Upper lobe of left lung (tissue), 6 donors: ENCODE measurements around the gene COL23A1. TPM values are rescaled to one million over a fixed set of nuclear protein-coding genes. Genes with fewer than 3 reads are reported as not detected.

ENCODE experiments used
- ATAC-seq, 2 donors: fragments of 200-7000 bp; cut with Tn5 transposase; one replicate each; pipeline ENCODE4 v1.9.1; 2022; ENCODE audit warnings: mild to moderate bottlenecking in 2 of 2, moderate library complexity in 2 of 2; ENCODE audit not compliant: low FRiP score in 2 of 2
- DNase-seq, 2 donors: peaks; one replicate each; pipeline ENCODE4 v3.0.0-alpha.2; 2019 to 2020
- H3K27ac ChIP-seq, 4 donors: fragments of 200-600 bp; sonication (generic); one replicate each; pipeline ENCODE4 v1.5.1; 2016 to 2019
- H3K27me3 ChIP-seq, 4 donors: fragments of 200-600 bp; sonication (generic); one replicate each; pipeline ENCODE4 v1.5.1; 2017 to 2019
- H3K36me3 ChIP-seq, 4 donors: fragments of 200-600 bp; sonication (generic); one replicate each; pipeline ENCODE4 v1.5.1; 2016 to 2019
- H3K4me1 ChIP-seq, 4 donors: fragments of 200-600 bp; sonication (generic); one replicate each; pipeline ENCODE4 v1.5.1; 2018 to 2019
- H3K4me3 ChIP-seq, 4 donors: fragments of 200-600 bp; sonication (generic); one replicate each; pipeline ENCODE4 v1.5.1; 2017 to 2019; ENCODE audit warnings: mild to moderate bottlenecking in 2 of 4, moderate library complexity in 1 of 4
- H3K9me3 ChIP-seq, 4 donors: fragments of 200-600 bp; sonication (generic); one replicate each; pipeline ENCODE4 v1.5.1; 2018 to 2019
- CTCF ChIP-seq, 6 experiments: fragments of 450-650 bp in 4 of 6; fragments of 200-600 bp in 2 of 6; sonication (generic) in 2 of 6; IDR thresholded peaks; one replicate each; pipeline ENCODE4 v1.5.1; 2016 to 2019; ENCODE audit warnings: antibody characterized with exemption in 6 of 6
- EP300 ChIP-seq, 4 donors: sonication (generic); formaldehyde crosslinking; IDR thresholded peaks; one replicate each; pipeline ENCODE4 v1.5.1; 2017; ENCODE audit warnings: antibody characterized with exemption in 4 of 4, control low read depth in 2 of 4
- POLR2A ChIP-seq, 4 donors: fragments of 450-650 bp; IDR thresholded peaks; one replicate each; pipeline ENCODE4 v1.5.1; 2016 to 2017; ENCODE audit warnings: antibody characterized with exemption in 4 of 4, mild to moderate bottlenecking in 2 of 4
- POLR2AphosphoS5 ChIP-seq, 2 donors: sonication (generic); formaldehyde crosslinking; IDR thresholded peaks; one replicate each; pipeline ENCODE4 v1.5.1; 2017; ENCODE audit warnings: antibody characterized with exemption in 2 of 2
- WGBS, 2 donors: methylation state at CpG; one replicate each; pipeline ENCODE4 v1.1.5; 2017 to 2018; 5-methylcytosine and 5-hydroxymethylcytosine counted together
- total RNA-seq, 6 donors: library from RNA; depleted of rRNA in 4 of 6; stranded (reverse); fragments of >200 nt in 4 of 6; gene quantifications; one replicate each; pipeline versions ENCODE4 v1.1.0 to v1.2.1, GENCODE V29; 2016 to 2021
- donor health status: DM: no; HTN: no; CAD: no; lungs with moderate emphysema.
- donor health status: DM: no; HTN: yes; CAD: no; lungs with severe emphysema.

Gene COL23A1
- total RNA-seq, 6 donors from 2014 or later: 0.61 to 3.1 (median 1.5) TPM

DNA sequence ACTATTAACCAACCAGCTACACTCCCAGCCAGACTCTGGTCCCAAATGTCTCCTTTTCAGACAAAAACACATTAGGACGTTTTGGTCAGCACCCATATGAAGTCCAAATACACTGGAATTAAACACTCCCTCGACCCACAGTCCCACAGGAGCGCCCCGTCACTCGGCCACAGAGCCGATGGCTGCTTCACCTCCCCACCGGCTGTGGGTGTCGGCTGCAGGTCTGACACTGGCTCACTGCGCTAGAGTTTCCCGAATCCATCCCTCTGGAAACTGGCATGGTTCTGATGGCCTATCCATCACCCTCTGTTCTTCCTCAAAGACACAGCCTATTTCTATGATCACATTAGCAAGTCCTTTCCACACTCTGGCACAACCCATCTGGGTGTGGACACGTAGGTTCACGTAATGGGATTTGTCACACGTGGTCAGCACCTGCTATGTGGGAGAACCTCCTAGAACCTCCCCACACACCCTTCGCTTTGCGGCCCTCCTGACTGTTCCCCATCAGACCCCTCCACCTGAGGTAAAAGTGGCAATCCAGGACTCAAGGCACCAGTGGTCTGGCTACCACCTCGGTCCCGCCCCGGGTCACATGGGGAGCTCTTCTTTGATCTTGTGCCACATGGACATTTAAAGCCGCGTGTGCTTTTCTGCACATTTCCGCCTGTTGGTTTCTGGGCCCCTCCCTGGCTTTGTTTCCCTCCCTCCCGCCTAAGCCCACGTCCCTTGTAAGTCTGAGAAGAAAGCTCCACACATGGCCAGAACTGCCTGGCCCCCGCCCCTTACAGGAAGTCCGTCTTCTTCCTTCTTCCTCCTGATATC, 226.5 kb downstream of the COL23A1 start:
- Histone ChIP-seq H3K4me3 (no peak overlapping the region), H3K27me3 (no peaks in the 10 kb centered on the region), H3K27ac (no peak overlapping the region), H3K9me3 (no peaks in the 10 kb centered on the region), H3K36me3 (no peaks in the 10 kb centered on the region), H3K4me1 (peaks cover 0 to 7% (median 0%) of the 10 kb centered on the region in 4 donors)
- ATAC-seq (no peak), DNase-seq (no peak)
- TF ChIP-seq POLR2AphosphoS5 (IDR thresholded peaks at IDR 0.05) (no peak), CTCF (IDR thresholded peaks at IDR 0.05) (no peak), POLR2A (IDR thresholded peaks at IDR 0.05) (no peak), EP300 (IDR thresholded peaks at IDR 0.05) (no peak)
- whole genome bisulfite sequencing, 2 donors: 58 to 69% methylated on average over 25 of the region's 25 CpGs

GRCh38 chr5:178361657-178362445, 228.3 kb downstream of the COL23A1 start:
- Histone ChIP-seq H3K36me3 (no peaks in the 10 kb centered on the region), H3K27me3 (no peaks in the 10 kb centered on the region), H3K4me1 (peaks cover 0 to 13% (median 3%) of the 10 kb centered on the region in 4 donors), H3K4me3 (no peak overlapping the region), H3K27ac (no peak overlapping the region), H3K9me3 (no peaks in the 10 kb centered on the region)
- ATAC-seq (no peak), DNase-seq (no peak)
- TF ChIP-seq POLR2A (IDR thresholded peaks at IDR 0.05) (no peak), EP300 (IDR thresholded peaks at IDR 0.05) (no peak), CTCF (IDR thresholded peaks at IDR 0.05) (no peak), POLR2AphosphoS5 (IDR thresholded peaks at IDR 0.05) (no peak)
- 86 to 88% methylated on average over 10 to 19 of the region's 19 CpGs for WGBS, 2 donors

GRCh38 chr5:178360926-178361235, 229.3 kb downstream of the COL23A1 start:
- no peaks in the 10 kb centered on the region for H3K9me3 ChIP-seq
- WGBS, 2 donors: 77 to 81% methylated on average over 5 of the region's 5 CpGs
- no peak overlapping the region for H3K27ac ChIP-seq
- H3K36me3 ChIP-seq: no peaks in the 10 kb centered on the region
- H3K27me3 ChIP-seq: no peaks in the 10 kb centered on the region
- DNase-seq (no peak), ATAC-seq (no peak)
- H3K4me1 ChIP-seq: peaks cover 9 to 23% (median 13%) of the 10 kb centered on the region in 4 donors
- H3K4me3 ChIP-seq: no peak overlapping the region
- TF ChIP-seq POLR2AphosphoS5 (IDR thresholded peaks at IDR 0.05): no peak
- TF ChIP-seq POLR2A (IDR thresholded peaks at IDR 0.05): no peak
- no peak for TF ChIP-seq EP300 (IDR thresholded peaks at IDR 0.05)
- no peak for TF ChIP-seq CTCF (IDR thresholded peaks at IDR 0.05)

DNA sequence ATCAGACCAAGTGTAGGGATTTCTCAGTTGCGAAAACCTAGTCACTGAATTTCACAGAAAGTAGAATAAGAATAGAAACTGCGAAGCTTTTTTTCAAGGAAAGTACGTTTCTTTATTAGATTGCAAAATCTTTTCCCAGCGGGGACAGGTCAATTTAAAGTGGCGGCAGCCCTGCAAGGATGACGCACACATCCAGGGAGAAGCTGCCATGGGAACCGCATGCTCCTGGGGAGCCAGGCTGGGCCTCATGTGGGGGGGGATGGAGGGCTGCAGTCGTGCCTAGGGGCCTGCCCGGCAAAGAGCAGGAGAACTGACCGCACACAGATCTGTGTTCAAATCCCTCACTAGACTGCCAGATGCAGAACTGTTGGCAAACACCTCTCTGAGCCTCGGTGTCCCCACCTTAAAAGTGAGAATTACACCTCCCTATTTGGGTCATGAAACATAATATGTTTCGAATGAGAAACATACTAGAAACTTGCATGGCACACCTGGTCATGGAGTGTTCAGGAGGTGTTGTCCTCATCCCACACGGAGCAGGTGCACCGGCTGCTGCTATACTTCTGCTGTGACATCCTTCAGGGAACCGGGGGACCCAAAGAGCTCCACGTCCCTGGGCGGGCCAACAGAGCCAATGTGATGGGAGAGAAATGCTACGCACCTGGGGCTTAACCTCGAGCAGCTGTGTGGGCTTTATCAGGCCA, 229.8 kb downstream of the COL23A1 start:
- TF ChIP-seq POLR2AphosphoS5 (IDR thresholded peaks at IDR 0.05) (no peak), CTCF (IDR thresholded peaks at IDR 0.05) (no peak), EP300 (IDR thresholded peaks at IDR 0.05) (no peak), POLR2A (IDR thresholded peaks at IDR 0.05) (no peak)
- no peak overlapping the region for H3K4me3 ChIP-seq
- H3K4me1 ChIP-seq: peaks cover 10 to 23% (median 15%) of the 10 kb centered on the region in 4 donors
- no peak for ATAC-seq
- no peaks in the 10 kb centered on the region for H3K27me3 ChIP-seq
- DNase-seq: no peak
- 72 to 87% methylated on average over 18 to 19 of the region's 19 CpGs for WGBS, 2 donors
- no peaks in the 10 kb centered on the region for H3K36me3 ChIP-seq
- no peaks in the 10 kb centered on the region for H3K9me3 ChIP-seq
- no peak overlapping the region for H3K27ac ChIP-seq
